Astrocyte of the cerebellum (primary cell): Measurements from ENCODE around the gene GHRH.

Experiments
- DNase-seq: peaks from one replicate; pipeline ENCODE4 v3.0.0-alpha.2; 2011; ENCODE audit warnings: low read depth
- H3K4me3 ChIP-seq: 2 replicates; pipeline ENCODE4 v1.5.1; 2011; ENCODE audit warnings: mild to moderate bottlenecking, low read depth, low read length, moderate library complexity
- in situ Hi-C: cut with HindIII; loops from 2 replicates; pipeline ENCODE4 v1.10.0; 2017; ENCODE audit warnings: low sequenced_read_pairs
- TF ChIP-seq, protein P1 (sequence below): IDR thresholded peaks from 2 replicates; pipeline ENCODE4 v1.5.1; 2012; ENCODE audit warnings: low read length, low read depth, moderate library complexity, mild to moderate bottlenecking; ENCODE audit errors: missing control alignments

Gene GHRH

DNA sequence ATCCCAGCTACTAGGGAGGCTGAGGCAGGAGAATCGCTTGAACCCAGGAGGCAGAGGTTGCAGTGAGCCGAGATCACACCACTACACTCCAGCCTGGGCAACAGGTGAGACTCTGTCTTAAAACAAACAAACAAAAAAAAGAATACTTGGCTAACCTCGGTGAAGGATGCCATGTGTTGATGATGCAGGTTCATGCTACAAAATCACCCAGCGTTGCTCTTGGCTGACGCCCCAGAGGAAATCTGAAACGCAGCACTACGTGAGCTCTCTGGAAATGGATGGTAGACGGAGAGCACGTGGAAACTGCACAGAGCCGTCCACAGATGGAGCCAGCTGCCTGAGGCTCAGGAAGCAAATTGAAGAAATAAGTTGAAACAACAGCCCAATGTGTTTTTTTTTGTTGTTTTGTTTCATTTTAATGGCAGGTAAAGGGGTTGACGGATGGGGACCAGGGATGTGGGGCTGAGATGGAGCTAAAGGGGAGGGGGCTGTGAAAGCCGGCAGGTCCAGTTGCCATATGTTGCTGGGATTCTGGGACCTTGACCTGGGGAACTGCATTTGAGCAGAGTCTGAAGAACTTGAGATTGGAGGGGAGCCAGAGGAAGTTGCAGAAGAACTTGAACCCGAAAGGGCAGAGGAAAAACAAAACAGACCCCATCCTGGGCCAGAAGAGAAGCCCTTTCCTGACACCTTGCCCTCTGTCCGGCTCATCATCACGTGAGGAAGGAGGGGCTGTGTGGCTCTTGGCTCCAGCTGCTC lies 15.1 kb upstream of the GHRH start:
- TF ChIP-seq, protein P1, sequence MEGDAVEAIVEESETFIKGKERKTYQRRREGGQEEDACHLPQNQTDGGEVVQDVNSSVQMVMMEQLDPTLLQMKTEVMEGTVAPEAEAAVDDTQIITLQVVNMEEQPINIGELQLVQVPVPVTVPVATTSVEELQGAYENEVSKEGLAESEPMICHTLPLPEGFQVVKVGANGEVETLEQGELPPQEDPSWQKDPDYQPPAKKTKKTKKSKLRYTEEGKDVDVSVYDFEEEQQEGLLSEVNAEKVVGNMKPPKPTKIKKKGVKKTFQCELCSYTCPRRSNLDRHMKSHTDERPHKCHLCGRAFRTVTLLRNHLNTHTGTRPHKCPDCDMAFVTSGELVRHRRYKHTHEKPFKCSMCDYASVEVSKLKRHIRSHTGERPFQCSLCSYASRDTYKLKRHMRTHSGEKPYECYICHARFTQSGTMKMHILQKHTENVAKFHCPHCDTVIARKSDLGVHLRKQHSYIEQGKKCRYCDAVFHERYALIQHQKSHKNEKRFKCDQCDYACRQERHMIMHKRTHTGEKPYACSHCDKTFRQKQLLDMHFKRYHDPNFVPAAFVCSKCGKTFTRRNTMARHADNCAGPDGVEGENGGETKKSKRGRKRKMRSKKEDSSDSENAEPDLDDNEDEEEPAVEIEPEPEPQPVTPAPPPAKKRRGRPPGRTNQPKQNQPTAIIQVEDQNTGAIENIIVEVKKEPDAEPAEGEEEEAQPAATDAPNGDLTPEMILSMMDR, result peak; percentile 56
- DNase-seq, result peak; percentile 85
- H3K4me3 ChIP-seq, result no peak overlapping the region

GRCh38 chr20:37274851-37275524 lies 13.4 kb upstream of the GHRH start:
- in situ Hi-C loops, result no loop called here

More for the DNA sequence above, 15.1 kb upstream of the GHRH start:
- in situ Hi-C loops, result no loop called here

DNA sequence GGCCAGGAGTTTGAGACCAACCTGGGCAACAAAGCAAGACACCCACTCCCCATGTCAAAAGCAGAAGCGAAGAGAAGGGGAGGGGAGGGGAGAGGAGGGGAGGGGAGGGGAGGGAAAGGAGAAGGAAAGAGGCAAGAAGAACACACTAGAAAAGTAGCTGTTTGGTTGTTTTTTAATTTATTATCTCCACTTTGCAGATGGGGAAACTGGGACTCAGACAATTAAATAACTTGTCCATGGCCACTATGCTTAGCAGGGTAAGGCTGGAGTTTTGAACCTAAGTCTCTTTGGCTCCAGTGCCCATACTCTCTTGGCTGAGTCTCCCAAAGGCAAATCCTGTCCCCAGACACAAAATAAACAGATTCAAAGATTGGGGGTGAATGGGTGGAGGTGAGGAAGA lies 12.4 kb upstream of the GHRH start:
- no peak overlapping the region for H3K4me3 ChIP-seq
- in situ Hi-C loops, result no loop called here
- no peak for DNase-seq
- TF ChIP-seq, protein P1, result no peak

More at GRCh38 chr20:37274851-37275524, 13.4 kb upstream of the GHRH start:
- DNase-seq, result no peak
- no peak overlapping the region for H3K4me3 ChIP-seq
- TF ChIP-seq, protein P1, result no peak

- TF ChIP-seq, protein P1, result no peak
- no peak for DNase-seq
- H3K4me3 ChIP-seq, result no peak overlapping the region
- in situ Hi-C loops, result no loop called here
Observed at GRCh38 chr20:37271421-37271768, 9.8 kb upstream of the GHRH start.

DNA sequence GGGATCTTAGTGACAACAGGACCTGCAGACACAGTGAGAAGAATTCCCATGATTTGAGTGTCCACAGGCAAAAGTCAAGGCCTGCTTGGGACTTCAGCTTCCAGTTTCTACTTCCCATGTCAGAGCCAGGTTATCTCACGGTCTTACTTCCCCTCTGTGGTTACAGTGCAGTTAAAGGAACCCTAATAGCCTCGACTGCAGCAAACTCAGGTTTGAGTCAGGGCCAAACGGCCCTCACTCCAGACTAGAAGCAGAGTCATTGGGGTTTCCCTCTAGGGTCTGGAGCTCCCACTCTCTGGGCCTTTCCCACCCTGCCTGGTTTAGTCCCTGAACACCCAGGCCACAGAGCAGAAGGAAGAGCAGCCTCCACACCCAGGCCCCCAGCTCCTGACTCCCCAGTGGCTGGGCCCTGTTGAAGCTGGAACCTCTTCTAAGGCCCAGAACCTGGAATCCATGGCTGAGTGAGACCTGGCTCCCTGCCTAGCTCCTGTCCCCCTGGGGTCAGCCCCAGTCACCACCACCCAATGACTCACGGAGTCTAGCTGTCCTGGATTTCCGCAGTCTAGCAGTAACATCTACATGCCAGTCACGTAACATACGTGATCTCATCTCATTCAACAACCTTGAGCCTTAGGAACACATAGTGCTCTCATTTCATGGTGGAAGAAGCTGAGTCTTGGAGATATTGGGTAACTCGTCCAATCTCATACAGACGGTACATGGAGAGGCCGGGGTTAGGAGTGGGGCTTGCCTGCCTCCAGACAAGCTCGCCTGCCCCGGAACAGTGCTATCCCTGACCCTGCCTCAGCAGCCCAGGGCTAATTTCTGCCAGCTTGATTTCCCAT lies 9.2 kb upstream of the GHRH start:
- in situ Hi-C loops, result no loop called here
- TF ChIP-seq, protein P1, result no peak
- no peak overlapping the region for H3K4me3 ChIP-seq

GRCh38 chr20:37267667-37268313 lies 6.2 kb upstream of the GHRH start:
- TF ChIP-seq, protein P1, result no peak
- in situ Hi-C loops, result loop anchor here (5.0 kb wide), 1 partner anchor 65 kb away; no protein-coding TSS in a partner anchor
- DNase-seq, result no peak
- no peak overlapping the region for H3K4me3 ChIP-seq

More for the DNA sequence above, 9.2 kb upstream of the GHRH start:
- no peak for DNase-seq
